ENCODE measurements around the gene ZNF804A.

GRCh38 chr2:184945326-184945725 is 347.0 kb downstream of the ZNF804A start:
- no peak for TF ChIP-seq CTCF (conservative IDR thresholded peaks at IDR 0.05; ENCODE audit: low read depth, low read length)
- no peak for TF ChIP-seq EZH2 (IDR thresholded peaks at IDR 0.05; ENCODE audit: borderline replicate concordance, low read depth, low read length, poor library complexity, severe bottlenecking)
